Upper lobe of right lung (tissue), 1 donor: Measurements from ENCODE around the gene ILDR2. TPM values are rescaled to one million over a fixed set of nuclear protein-coding genes. Genes with fewer than 3 reads are reported as not detected.

ENCODE experiments used
- ATAC-seq: fragments of 200-7000 bp; cut with Tn5 transposase; one replicate; pipeline ENCODE4 v1.9.1; 2020; ENCODE audit warnings: mild to moderate bottlenecking, moderate library complexity
- DNase-seq: peaks from one replicate; pipeline ENCODE4 v3.0.0-alpha.2; 2020
- H3K27ac ChIP-seq: fragments of 200-600 bp; one replicate; pipeline ENCODE4 v1.8.0; 2022
- H3K27me3 ChIP-seq: fragments of 200-600 bp; one replicate; pipeline ENCODE4 v1.8.0; 2022; ENCODE audit warnings: mild to moderate bottlenecking
- H3K36me3 ChIP-seq: fragments of 200-600 bp; one replicate; pipeline ENCODE4 v1.8.0; 2022
- H3K4me1 ChIP-seq: fragments of 200-600 bp; one replicate; pipeline ENCODE4 v1.8.0; 2022
- H3K4me3 ChIP-seq: fragments of 200-600 bp; one replicate; pipeline ENCODE4 v1.8.0; 2022; ENCODE audit warnings: mild to moderate bottlenecking
- H3K9me3 ChIP-seq: fragments of 200-600 bp; one replicate; pipeline ENCODE4 v1.8.0; 2022
- intact Hi-C: fragments of 100-400 bp; cut with DNase I; formaldehyde crosslinking; loops from one replicate; pipeline ENCODE4 v1.11.0; 2022
- total RNA-seq: library from RNA; stranded (reverse); fragmentation: NEBNext Ultra II Directional; extraction: Animal tissue kit (Norgen Biotek cat#: 25700); gene quantifications from one replicate; pipeline ENCODE4 v1.2.1, GENCODE V29; 2021
- TF ChIP-seq, protein P1 (sequence below): fragments of 200-600 bp; IDR thresholded peaks from one replicate; pipeline ENCODE4 v1.8.0; 2022; ENCODE audit warnings: antibody characterized with exemption
- donor health status: DM: no; HTN: yes; CAD: no; lungs with severe emphysema.

Gene ILDR2
- total RNA-seq, 1 donor from 2014 or later, result 0.98 TPM

DNA sequence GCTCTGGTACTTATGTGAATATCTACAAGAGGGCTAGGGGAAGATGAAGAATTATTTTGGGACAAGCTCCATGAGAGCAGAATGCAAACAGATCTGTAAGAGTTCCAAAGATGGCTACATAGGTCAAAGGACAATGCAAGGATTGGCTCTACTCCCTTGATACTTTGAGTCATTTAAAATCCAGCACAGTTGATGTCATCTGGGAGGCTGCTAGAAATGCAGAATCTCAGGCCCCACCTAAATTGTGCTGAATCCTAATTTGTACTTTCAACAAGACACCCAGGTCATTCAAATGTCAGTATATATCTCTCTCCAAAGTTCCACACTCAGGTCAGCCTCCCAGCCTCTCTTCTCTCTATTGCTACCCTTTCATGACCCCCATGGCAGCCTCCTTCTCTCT, 75.6 kb downstream of the ILDR2 start:
- H3K36me3 ChIP-seq, result no peaks in the 10 kb centered on the region

GRCh38 chr1:166895766-166896165, 79.6 kb downstream of the ILDR2 start:
- no peak overlapping the region for H3K27ac ChIP-seq

More for the DNA sequence above, 75.6 kb downstream of the ILDR2 start:
- no peak overlapping the region for H3K27ac ChIP-seq
- H3K4me3 ChIP-seq, result no peak overlapping the region
- no peaks in the 10 kb centered on the region for H3K4me1 ChIP-seq
- H3K9me3 ChIP-seq, result peaks cover 8% of the 10 kb centered on the region
- intact Hi-C loops, result loop anchor here (10.0 kb wide), 1 partner anchor 165 kb away; no protein-coding TSS in a partner anchor
- DNase-seq (no peak), ATAC-seq (no peak)
- TF ChIP-seq, protein P1, sequence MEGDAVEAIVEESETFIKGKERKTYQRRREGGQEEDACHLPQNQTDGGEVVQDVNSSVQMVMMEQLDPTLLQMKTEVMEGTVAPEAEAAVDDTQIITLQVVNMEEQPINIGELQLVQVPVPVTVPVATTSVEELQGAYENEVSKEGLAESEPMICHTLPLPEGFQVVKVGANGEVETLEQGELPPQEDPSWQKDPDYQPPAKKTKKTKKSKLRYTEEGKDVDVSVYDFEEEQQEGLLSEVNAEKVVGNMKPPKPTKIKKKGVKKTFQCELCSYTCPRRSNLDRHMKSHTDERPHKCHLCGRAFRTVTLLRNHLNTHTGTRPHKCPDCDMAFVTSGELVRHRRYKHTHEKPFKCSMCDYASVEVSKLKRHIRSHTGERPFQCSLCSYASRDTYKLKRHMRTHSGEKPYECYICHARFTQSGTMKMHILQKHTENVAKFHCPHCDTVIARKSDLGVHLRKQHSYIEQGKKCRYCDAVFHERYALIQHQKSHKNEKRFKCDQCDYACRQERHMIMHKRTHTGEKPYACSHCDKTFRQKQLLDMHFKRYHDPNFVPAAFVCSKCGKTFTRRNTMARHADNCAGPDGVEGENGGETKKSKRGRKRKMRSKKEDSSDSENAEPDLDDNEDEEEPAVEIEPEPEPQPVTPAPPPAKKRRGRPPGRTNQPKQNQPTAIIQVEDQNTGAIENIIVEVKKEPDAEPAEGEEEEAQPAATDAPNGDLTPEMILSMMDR, result no peak
- H3K27me3 ChIP-seq, result no peaks in the 10 kb centered on the region

GRCh38 chr1:166889776-166890175, 85.6 kb downstream of the ILDR2 start:
- intact Hi-C loops, result no loop called here
- H3K27ac ChIP-seq, result no peak overlapping the region
- H3K4me3 ChIP-seq, result no peak overlapping the region
- H3K27me3 ChIP-seq, result peaks cover 19% of the 10 kb centered on the region
- no peak for DNase-seq
- H3K36me3 ChIP-seq, result no peaks in the 10 kb centered on the region
- no peaks in the 10 kb centered on the region for H3K9me3 ChIP-seq
- no peak for ATAC-seq
- H3K4me1 ChIP-seq, result no peaks in the 10 kb centered on the region
- TF ChIP-seq, protein P1, result no peak

More at GRCh38 chr1:166895766-166896165, 79.6 kb downstream of the ILDR2 start:
- peaks cover 5% of the 10 kb centered on the region for H3K27me3 ChIP-seq
- H3K36me3 ChIP-seq, result no peaks in the 10 kb centered on the region
- no peaks in the 10 kb centered on the region for H3K4me1 ChIP-seq
- H3K9me3 ChIP-seq, result peaks cover 8% of the 10 kb centered on the region
- no peak overlapping the region for H3K4me3 ChIP-seq
- TF ChIP-seq, protein P1, result no peak
- DNase-seq (no peak), ATAC-seq (no peak)
- intact Hi-C loops, result no loop called here

DNA sequence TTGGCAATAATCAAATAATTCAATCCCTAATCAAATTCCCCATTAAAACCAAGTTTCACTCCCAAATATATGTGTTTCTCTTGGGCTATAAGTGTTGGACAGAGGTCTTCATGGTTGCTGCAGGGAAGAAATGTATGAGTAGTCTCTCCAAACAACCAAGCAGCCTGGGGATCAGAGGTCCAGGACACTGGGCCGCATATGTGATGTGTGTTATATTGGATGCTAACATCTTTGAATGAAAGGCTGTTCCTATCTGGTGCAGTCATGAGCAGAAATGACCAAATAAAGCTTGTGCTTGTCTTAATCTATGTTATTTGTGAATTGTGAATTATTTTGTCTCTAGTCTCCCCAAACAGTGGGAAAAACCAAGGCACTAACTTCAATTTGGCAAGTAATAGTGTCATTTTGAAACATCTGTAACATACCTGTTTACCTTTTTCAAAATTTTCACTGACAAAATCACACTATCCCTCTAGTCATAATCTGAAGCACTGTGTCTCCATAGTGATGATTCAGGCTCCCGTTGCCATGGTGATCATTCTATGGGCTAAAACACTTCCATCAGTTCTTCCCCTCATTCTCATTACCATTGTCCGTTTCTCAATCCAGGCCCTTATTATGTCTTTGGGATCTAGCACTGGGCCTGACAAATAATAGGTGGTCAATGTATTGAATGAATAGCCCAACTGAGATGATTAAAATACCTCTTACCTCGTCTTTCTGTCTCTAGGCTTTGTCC, 86.8 kb downstream of the ILDR2 start:
- H3K36me3 ChIP-seq, result no peaks in the 10 kb centered on the region
- no peak overlapping the region for H3K27ac ChIP-seq
- peaks cover 7% of the 10 kb centered on the region for H3K4me1 ChIP-seq
- intact Hi-C loops, result no loop called here
- ATAC-seq, result no peak
- DNase-seq, result no peak
- H3K27me3 ChIP-seq, result peaks cover 28% of the 10 kb centered on the region
- TF ChIP-seq, protein P1, result no peak
- H3K9me3 ChIP-seq, result no peaks in the 10 kb centered on the region
- no peak overlapping the region for H3K4me3 ChIP-seq

DNA sequence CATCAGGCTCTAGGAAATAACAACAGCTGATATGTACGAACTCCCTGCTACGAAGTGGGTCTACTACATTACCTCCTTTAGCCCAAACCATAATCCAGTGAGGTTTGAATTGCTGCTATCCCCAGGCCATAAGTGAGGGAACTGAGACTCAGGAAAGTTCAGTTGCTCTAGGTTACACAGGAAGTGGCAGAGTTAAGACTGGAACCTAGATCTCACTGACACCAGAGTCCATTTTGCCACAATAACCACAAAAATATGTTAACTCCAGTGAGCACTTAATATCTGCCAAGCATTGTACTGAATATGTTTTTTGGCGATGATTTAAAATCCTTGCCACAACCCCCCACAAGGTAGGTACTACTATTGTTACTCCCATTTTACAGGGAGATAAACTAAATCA, 90.4 kb downstream of the ILDR2 start:
- Histone ChIP-seq H3K9me3 (no peaks in the 10 kb centered on the region), H3K27me3 (peaks cover 18% of the 10 kb centered on the region), H3K27ac (no peak overlapping the region), H3K36me3 (no peaks in the 10 kb centered on the region), H3K4me3 (no peak overlapping the region), H3K4me1 (peaks cover 7% of the 10 kb centered on the region)
- TF ChIP-seq, protein P1, result no peak
- DNase-seq (no peak), ATAC-seq (no peak)
- intact Hi-C loops, result no loop called here
